NCI-H2227 treated with DMSO at 0.1 percent for 48 hours (cell line): Measurements from ENCODE around the gene CSK.
"Not testable (repeated sequence)": the region's sequence is repeated elsewhere in the genome, so short reads cannot be mapped to it uniquely, and the experiment has no call there.

Experiments used
- DNase-seq: peaks from one replicate; lab custom pipeline; 2025; lab: John Stamatoyannopoulos, UW

CSK gene

DNA sequence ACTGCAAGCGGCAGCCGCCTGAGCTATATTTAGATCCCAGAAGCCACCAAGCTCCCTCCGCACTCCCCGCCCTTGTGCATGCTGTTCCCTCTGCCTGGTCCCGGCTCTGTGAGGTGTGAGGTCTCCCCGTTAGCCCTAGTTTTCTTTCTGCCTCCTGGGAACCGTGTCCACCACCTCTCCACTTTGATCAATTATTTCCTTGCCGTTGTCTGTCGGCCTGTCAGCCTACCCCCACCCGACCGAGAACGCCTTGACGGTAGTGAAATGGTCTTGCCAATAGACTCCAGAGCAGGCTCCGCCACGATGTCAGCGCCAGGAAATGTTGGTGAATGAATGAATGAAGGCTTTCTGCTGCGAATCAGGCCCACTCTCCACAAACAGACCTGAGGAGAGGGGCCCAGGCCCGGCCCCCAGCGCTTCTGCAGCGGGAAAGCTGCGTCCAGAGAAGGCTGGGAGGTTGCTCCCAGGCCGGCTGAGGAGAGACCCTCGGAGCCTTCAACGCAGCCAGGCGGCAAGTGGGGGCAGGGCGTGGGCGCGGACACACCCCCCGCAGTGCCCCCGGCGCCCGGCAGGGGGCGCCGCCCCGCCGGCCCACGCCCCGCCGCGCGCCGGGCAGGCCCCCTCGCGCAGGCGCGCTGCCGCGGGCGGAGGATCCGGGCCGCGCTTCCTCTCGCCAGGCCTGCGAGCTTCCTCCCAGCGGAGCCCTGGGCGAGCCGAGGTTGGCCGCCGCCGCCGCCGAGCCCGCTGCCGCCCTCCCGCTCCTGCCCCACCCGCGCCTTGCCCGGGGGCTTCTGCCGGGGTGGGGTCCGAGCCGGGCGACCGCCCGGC is at the start of gene CSK:
Gene CSK, plus strand, starts transcription at position 650 of the 828 bp plus-strand sequence. CDS start 16,218 bp downstream, outside the sequence.
- peak; percentile 41 for DNase-seq

DNA sequence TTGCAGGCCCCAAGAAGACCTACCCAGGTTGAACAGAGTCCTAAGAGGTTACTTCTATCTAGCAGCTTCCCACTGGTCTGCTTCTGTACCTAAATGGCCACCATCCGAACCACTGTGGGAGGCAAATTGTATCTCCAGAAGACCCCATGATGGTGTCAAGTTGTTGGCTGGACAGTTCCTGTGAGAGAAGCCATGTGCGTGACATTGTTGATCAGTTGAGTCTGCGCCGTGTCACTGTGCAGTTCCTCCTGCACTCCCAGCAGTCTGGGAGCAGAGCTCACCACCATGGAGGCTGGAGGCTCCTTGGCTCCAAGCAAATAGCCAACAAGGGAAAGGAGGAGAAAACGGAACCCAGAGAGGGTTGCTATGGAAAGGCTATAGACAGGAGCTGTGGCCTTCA is 49.0 kb upstream of the CSK start:
- no peak for DNase-seq

DNA sequence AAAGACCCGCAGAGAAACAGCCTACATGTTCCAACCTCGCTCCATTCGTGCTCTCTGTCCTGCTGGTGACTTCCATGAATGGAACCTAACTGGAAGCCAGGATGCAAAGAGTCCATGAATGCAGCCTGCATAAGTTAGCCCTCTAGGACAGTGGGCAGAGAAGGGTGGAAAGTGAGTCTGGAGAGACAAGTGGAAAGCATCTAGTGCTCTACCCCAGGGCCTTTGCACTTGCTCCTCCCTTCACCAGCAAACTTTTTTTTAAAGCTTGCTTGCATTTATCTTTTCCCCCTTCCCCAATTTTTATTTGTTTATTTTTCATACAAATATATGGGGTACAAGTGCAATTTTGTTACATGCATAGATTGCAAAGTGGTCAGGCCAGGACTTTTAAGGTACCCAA is 48.6 kb upstream of the CSK start:
- no peak for DNase-seq

DNA sequence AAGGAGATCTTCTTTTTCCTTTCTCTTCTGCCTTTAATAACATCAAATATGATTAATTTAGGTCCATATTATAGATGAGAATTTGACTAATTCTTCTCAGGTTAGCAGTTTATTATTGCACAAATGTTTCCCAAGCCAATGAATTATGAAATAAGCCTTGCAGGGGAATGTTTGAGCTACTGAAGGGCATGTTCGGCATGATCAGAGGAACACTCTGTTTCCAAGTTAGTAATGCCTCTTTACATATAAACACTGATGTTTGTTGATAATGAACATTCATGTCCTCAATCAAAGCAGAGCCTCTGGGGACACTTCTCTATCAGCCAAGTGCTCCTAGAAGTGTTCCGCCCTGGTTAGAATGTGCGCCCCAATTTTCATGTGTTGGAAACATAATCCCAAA is 46.6 kb upstream of the CSK start:
- no peak for DNase-seq

DNA sequence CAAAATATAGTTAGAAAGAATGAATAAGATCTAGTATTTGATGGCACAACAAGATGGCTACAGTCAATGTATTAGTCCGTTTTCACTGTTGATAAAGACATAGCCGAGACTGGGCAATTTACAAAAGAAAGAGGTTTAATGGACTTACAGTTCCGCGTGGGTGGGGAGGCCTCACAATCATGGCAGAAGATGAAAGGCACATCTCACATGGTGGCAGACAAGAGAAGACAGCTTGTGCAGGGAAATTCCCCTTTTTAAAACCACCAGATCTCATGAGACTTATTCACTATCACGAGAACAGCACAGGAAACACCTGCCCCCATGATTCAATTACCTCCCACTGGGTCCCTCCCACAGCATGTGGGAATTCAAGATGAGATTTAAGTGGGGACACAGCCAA is 43.6 kb upstream of the CSK start:
- DNase-seq, result not testable (repeated sequence)

DNA sequence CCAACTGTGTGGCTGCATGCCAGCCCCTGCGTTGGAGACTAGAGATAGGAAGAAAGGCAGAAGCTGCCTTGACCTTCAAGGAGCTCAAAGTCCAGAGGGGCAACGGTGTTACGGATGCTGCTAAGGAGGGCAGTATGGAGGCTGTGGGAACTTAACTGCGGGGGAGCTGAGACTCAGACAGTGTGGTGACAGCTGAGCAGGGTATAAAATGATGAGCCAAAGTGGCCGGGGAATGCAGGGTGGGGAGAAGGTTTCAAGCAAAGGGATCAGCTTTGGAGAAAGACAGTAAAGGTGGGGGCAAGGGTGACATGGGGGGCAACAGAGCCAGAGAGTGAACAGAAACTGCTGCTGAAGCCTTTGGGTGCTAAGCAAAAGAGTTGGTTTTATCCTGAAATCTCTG is 39.5 kb upstream of the CSK start:
- DNase-seq, result no peak

DNA sequence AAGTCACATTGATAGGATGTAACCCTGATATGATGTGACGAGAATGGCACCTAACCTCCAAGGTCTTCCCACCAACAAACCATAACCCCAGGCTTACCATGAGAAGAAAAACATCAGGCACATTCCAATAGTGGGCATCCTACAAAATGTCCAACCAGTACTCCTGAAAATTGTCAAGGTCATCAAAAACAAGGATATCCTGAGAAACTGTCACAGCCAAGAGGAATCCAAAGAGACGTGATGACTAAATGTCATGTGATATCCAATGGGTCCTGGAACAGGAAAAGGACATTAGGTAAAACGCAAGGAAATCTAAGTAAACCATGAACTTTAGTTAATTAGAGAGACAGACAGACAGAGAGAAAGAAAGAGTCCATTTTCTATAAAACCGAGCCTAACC is 35.5 kb upstream of the CSK start:
- DNase-seq, result no peak

DNA sequence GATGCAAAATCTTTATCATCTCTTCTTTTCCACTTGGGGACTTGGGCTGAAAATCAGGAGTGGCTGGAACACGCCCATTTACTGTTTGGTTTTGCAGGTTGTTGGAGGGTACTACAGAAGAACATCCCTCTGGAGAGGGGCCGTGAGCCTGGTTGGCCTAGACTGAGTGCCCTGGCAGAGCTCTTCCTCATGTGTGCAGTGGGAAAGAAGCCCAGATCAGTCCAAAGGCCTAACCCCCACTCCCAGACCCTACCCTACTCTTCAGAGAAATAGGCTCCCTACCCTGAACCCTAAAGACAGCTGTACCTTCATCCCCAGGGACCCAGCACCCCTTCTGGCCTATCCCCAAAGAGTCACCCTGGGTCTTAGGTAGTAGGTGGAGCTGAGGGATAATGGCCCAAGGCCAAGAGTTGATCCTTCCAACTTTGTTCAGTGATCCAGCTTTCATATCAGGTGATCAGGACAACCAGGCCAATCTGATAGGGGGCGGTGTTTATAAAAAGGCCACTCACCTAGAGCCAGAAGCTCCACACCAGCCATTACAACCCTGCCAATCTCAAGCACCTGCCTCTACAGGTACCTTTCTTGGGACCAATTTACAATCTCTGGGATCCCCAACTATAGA is 33.4 kb upstream of the CSK start, which contains the start of gene CYP1A2:
Gene CYP1A2, plus strand, starts transcription at position 524 of the 625 bp plus-strand sequence. CDS start 894 bp downstream, outside the sequence.
- DNase-seq, result no peak

DNA sequence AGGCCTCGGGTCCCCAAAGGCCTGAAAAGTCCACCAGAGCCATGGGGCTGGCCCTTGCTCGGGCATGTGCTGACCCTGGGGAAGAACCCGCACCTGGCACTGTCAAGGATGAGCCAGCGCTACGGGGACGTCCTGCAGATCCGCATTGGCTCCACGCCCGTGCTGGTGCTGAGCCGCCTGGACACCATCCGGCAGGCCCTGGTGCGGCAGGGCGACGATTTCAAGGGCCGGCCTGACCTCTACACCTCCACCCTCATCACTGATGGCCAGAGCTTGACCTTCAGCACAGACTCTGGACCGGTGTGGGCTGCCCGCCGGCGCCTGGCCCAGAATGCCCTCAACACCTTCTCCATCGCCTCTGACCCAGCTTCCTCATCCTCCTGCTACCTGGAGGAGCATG is 32.0 kb upstream of the CSK start:
- no peak for DNase-seq

DNA sequence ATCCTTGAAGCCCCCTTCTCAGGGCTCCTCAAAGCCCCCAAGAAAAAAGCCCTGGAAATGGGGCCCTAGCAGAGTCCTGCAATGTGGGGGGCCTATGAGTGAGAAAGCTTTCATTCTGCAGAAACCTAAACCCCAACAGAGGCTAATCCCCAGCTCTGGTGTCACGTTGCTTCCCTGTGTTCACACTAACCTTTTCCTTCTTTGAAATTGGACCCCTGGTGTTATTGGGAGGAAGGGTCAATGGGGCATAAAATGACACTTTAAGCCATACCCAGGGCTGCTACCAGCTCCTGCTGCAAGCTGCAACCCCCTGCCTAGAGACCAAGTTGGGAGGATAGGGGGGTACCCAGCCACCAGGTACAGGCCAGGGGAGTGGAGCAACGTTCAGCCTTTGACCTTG is 31.1 kb upstream of the CSK start:
- DNase-seq, result no peak

DNA sequence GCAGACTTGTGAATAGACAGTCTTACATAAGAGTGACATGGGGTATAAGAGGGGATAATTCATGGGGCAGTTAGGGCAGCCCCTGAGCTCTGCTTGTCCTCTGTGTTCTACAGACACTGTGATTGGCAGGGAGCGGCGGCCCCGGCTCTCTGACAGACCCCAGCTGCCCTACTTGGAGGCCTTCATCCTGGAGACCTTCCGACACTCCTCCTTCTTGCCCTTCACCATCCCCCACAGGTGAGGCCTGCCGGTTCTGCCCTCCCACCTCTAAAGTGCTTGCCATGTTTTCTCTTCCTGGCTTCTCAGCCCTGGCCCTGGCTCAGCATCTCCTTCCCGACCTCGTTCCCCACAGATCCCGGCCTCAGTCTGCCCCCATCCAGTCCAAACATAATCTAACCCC is 29.9 kb upstream of the CSK start:
- DNase-seq, result no peak

DNA sequence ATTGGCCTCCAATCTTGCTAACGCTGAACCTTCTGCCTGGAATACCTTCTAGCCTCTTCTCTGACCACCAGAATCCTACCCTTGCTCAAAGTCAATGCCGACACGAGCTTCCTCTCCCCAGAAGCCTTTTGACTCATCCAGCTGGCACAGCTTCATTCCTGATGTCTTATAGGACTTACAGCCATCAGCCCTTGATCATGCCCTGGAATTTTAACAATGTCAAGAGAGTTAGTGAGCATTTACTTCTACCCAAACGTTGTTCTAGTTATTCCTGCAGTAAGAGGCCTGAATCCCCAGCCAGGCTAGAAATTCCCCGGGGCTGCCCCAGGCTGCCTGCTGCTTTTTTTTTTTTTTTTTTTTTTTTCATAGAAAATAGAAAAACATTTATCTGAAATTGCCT is 29.3 kb upstream of the CSK start:
- DNase-seq, result no peak

DNA sequence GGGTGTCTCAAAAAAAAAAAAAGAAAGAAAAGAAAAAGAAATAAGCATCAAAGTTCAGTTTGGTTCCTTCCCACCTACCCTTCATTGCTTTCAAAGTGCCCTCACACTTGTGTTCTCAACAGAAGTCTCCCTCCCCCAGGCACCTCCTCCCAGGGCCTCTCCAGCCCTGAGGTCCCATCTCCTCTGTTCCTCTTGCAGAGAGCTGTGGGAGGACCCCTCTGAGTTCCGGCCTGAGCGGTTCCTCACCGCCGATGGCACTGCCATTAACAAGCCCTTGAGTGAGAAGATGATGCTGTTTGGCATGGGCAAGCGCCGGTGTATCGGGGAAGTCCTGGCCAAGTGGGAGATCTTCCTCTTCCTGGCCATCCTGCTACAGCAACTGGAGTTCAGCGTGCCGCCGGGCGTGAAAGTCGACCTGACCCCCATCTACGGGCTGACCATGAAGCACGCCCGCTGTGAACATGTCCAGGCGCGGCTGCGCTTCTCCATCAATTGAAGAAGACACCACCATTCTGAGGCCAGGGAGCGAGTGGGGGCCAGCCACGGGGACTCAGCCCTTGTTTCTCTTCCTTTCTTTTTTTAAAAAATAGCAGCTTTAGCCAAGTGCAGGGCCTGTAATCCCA is 27.2 kb upstream of the CSK start:
- DNase-seq, result no peak

DNA sequence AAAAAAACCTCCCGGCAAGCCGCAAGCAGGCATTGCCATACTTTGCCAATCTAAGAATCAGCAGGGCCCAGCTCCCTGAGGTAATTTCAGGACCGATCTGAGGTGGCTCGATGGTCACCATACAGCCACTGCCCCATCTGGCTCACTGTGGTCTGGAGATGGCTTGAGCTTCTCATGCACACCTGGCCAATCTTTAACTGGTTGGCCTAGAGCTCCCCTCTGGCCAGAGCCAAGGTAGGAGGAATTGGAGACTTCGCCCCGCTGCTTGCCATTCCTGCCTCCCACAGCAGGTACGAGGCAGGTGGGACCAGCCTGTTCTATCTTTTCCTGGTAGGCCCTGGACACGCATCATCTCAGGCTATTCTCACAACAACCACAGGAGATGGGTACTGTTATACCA is 23.1 kb upstream of the CSK start:
- no peak for DNase-seq

DNA sequence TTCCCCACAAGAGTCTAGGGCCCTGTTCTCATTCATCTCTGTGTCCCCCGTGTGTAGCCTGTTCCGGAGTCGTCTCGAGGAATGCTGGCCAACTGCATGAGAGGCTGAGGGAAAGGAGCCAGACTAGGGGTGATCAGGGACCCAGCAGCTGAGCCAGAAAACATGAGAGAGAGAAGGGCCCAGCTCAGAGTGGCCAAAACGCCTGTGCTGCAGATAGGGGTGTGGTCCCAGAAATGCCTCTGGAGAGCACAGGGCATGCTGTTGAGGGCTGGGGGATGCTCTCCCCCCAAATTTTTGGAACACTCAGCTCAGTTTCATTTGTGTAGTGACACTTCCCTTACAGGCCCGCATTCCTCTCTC is 19.1 kb upstream of the CSK start:
- DNase-seq, result no peak

DNA sequence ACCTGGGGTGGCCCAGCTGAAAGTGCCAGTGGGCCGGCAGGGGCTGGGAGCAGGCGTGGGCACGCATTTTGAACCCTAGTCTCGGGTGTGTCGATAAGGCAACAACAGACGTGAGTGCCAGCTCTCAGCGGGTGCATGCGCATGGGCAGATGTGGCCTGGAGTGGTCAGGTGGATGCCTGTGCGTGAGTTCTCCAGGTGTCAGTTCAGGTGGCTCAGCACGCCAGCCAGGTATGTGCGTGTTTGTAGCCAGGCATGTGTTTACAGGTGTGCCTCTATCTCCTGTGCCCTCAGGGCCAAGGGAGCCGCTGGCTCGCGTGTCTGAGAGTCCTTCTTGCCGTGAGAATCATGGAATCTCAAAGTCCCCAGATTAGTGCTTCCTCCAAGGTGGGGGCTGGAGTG is 18.5 kb upstream of the CSK start:
- DNase-seq, result no peak

DNA sequence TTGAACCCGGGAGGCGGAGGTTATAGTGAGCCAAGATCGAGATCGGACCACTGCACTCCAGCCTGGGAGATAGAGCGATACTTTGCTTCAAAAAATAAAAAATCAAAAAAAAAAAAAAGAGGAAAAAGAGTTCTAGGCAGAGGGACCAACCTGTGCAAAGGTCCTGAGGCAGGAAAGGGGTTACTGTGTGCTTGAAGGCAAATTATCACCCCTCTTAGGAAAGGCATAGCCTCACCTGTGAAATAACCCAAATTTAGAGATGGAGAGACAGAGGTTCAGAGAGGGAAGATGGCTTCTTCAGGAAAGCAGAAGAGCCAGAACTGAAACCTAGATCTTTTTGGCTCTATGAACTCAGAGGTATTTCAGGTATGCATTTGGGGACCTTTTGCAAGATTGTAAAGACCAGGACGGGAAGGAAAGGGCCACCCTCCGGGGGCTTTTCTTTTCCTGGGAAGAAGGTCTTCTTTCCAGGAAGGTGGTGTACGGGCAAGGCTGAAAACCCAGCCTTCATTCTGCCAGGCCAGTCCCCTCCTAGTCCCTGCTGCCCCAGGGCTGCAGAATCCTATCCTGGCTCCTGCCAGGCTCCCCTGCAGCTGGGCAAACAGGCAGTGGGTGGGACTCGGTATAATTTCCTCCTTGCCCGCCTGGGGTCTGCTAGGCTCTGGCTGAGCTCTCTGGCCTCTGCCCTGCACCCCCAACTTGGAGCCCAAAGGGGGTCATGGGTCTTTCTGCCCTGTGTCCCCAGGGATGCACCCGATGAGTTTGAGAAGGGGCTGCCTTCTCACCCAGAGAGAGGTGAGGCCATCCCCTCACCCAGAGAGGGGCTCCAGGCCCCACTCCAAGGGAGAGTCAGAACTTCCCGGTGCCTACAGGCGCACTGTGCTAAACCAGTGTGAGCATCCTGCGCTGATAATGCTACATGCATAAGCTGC is 14.4 kb upstream of the CSK start:
- DNase-seq, result no peak

DNA sequence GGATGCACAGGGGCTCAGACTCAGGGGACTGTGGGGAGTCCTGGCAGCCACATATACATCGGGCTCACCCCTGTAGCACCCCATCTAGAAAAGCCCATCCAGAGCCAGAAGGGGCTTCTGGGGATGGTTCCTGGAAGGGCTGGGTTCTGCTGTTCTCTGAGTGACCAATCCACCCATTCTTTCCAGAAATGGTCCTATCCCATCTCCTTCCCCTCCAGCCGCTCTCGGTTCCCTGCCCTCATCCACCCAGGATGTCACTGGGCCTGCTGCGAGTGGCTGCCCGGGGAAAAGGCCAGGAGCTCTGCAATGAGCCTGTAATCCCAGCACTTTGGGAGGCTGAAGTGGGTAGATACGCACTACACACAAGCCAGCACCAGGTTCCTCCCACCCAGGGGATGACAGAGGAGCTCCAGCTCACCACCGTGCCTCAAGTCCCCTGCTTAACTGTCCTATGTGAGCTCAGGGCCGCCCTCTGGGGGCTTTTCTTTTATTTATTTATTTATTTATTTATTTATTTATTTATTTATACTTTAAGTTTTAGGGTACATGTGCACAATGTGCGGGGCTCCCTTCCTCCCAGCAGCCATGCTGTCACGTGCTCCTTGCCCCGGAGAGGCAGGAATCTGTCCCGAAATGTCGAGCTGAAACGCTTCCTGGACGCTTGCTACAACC is 13.6 kb upstream of the CSK start:
- no peak for DNase-seq

DNA sequence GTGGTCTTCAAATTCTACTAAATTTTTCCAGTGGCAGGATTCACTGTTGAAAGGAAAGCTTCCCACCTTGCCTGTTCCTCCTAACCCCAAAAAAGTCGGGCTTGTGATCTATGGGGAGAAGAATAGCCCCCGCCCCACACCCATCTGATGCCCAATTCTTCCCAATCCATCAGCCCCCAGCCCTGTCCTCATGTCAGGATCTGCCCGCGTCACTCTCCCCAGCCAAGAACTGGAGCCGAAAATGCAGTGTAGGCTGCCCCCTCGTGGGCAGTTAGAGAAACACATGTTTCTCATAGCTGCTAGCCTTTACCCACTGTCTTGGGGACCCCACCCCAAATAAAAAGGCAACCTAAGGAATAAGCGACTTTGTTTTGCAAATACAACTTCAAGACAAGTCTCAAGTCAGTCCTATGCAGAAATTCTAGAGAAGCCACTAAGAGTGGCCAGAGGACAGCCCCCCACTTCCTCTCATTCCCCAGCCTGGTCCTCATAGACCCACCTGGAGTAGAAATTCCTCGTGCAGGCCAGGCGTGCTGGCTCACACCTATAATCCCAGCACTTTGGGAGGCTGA is 13.0 kb upstream of the CSK start:
- peak; percentile 26 for DNase-seq

DNA sequence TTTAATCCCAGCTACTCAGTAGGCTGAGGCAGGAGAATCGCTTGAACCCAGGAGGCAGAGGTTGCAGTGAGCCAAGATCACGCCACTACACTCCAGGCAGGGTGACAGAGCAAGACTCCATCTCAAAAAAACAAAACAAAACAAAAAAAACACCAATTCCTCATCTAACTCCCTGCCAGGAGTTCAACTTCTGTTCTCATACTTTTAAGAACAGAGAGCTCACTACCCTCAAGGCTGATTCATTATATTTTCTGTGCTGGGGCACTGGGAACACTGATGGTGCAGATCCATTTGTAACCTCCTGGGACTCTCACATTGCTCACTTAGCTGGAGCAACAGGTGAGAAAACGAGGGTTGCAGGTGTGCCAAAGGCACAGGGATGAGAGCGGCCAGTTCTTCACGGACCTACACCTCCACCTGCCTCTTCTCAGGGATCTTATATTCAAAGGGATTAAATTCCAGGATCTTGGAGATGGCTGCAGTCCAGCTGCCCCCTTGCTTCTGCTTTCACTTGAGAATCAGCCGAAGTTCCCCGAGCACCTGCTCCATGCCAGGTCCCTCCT is 12.3 kb upstream of the CSK start:
- DNase-seq, result no peak
